H1 (cell line): ENCODE data around the gene SEMA3G. TPM values are rescaled to one million over a fixed set of nuclear protein-coding genes. Genes with fewer than 3 reads are reported as not detected.

ENCODE experiments used
- CTCF ChIA-PET: fragments of 300-600 bp; sonication (Branson Sonifier 250); formaldehyde crosslinking; loops from one replicate; lab custom pipeline; 2021; ENCODE audit not compliant: partially characterized antibody; lab: Charles Lee
- POLR2A ChIA-PET: fragments of 300-600 bp; sonication (Branson Sonifier 250); formaldehyde crosslinking; loops from one replicate; lab custom pipeline; 2021; ENCODE audit warnings: inconsistent platforms; ENCODE audit not compliant: partially characterized antibody; lab: Charles Lee
- DNase-seq, 2 experiments: peaks; one replicate each; pipeline versions ENCODE4 v3.0.0 to v3.0.0-alpha.2; 2010 to 2022; ENCODE audit warnings: low spot score in 2 of 2, low read depth in 1 of 2, mixed read lengths in 1 of 2
- FAIRE-seq: peaks from 2 replicates; lab custom pipeline; 2011; peaks lifted over from hg19 to GRCh38; lab: Jason Lieb, UNC
- H2AFZ ChIP-seq: 2 replicates; pipeline ENCODE4 v1.8.1; 2012; ENCODE audit warnings: low read length, inconsistent platforms
- H2AK5ac ChIP-seq: 2 replicates; pipeline ENCODE4 v1.6.1; 2013; ENCODE audit warnings: low read depth, low read length
- H2BK120ac ChIP-seq: replicated peaks from 2 replicates; pipeline ENCODE3; 2013; ENCODE audit warnings: low read depth, low read length, inconsistent platforms
- H2BK12ac ChIP-seq: 2 replicates; pipeline ENCODE4 v1.6.1; 2013; ENCODE audit warnings: low read depth, low read length
- H2BK15ac ChIP-seq: 2 replicates; pipeline ENCODE4 v1.6.1; 2013; ENCODE audit warnings: low read length
- H2BK20ac ChIP-seq: 2 replicates; pipeline ENCODE4 v1.6.1; 2013; ENCODE audit warnings: low read length
- H2BK5ac ChIP-seq: 2 replicates; pipeline ENCODE4 v1.6.1; 2013; ENCODE audit warnings: low read depth, low read length
- H3K14ac ChIP-seq: 2 replicates; pipeline ENCODE4 v1.6.1; 2013; ENCODE audit warnings: inconsistent platforms; ENCODE audit not compliant: insufficient read length
- H3K18ac ChIP-seq: 2 replicates; pipeline ENCODE4 v1.6.1; 2013; ENCODE audit warnings: low read length; ENCODE audit errors: extremely low read depth
- H3K23ac ChIP-seq: 2 replicates; pipeline ENCODE4 v1.6.1; 2013; ENCODE audit warnings: inconsistent platforms; ENCODE audit not compliant: insufficient read length
- H3K23me2 ChIP-seq: 2 replicates; pipeline ENCODE4 v1.6.1; 2013; ENCODE audit warnings: low read depth, low read length
- H3K27ac ChIP-seq: 2 replicates; pipeline ENCODE4 v1.6.1; 2011; ENCODE audit warnings: low read depth, low read length, inconsistent platforms
- H3K27me3 ChIP-seq, 4 experiments: replicated peaks in 1 of 4; 1 replicate in 1 of 4; 2 replicates in 3 of 4; pipeline versions ENCODE4 v1.6.1 to v1.8.1; 2011 to 2013; ENCODE audit warnings: low read length in 3 of 4, mild to moderate bottlenecking in 3 of 4, inconsistent platforms in 2 of 4, mixed read lengths in 2 of 4, moderate library complexity in 1 of 4; ENCODE audit not compliant: control insufficient read depth in 3 of 4, insufficient read depth in 3 of 4; ENCODE audit errors: extremely low read depth in 1 of 4
- H3K36me3 ChIP-seq, 4 experiments: 2 replicates each; pipeline versions ENCODE4 v1.6.1 to v1.8.1; 2011 to 2013; ENCODE audit warnings: mild to moderate bottlenecking in 4 of 4, low read length in 3 of 4, moderate library complexity in 2 of 4, control low read depth in 1 of 4, inconsistent platforms in 1 of 4; ENCODE audit not compliant: insufficient read depth in 4 of 4, control insufficient read depth in 2 of 4
- H3K4ac ChIP-seq: replicated peaks from 2 replicates; pipeline ENCODE3; 2013; ENCODE audit warnings: low read length, low read depth, mixed read lengths, inconsistent platforms; ENCODE audit not compliant: insufficient read length
- H3K4me1 ChIP-seq, 4 experiments: replicated peaks in 1 of 4; 1 replicate in 1 of 4; 2 replicates in 3 of 4; pipeline versions ENCODE4 v1.6.1 to v1.8.1; 2011 to 2013; ENCODE audit warnings: low read length in 3 of 4, inconsistent platforms in 2 of 4, mixed read lengths in 1 of 4; ENCODE audit not compliant: insufficient read depth in 4 of 4, control insufficient read depth in 3 of 4
- H3K4me2 ChIP-seq, 2 experiments: 2 replicates each; pipeline versions ENCODE4 v1.6.1 to v1.8.1; 2011 to 2013; ENCODE audit warnings: low read depth in 2 of 2, low read length in 2 of 2, control low read depth in 1 of 2, inconsistent platforms in 1 of 2, mild to moderate bottlenecking in 1 of 2; ENCODE audit not compliant: insufficient read depth in 1 of 2
- H3K4me3 ChIP-seq, 4 experiments: fragments of 200-600, 300-600 bp in 1 of 4; sonication (generic), shearing (Covaris generic), sonication (Bioruptor Twin) in 1 of 4; 2 replicates each; pipeline versions ENCODE4 v1.5.1 to v1.8.1; 2011 to 2016; ENCODE audit warnings: low read length in 4 of 4, low read depth in 3 of 4, control low read depth in 2 of 4, inconsistent platforms in 2 of 4, mild to moderate bottlenecking in 2 of 4, mixed read lengths in 1 of 4, moderate library complexity in 1 of 4; ENCODE audit not compliant: insufficient read depth in 2 of 4; ENCODE audit errors: extremely low read depth in 1 of 4
- H3K56ac ChIP-seq: replicated peaks from 2 replicates; pipeline ENCODE3; 2013; ENCODE audit warnings: low read depth, mild to moderate bottlenecking, mixed read lengths, low read length, inconsistent platforms; ENCODE audit not compliant: insufficient read length
- H3K79me1 ChIP-seq: 2 replicates; pipeline ENCODE4 v1.6.1; 2013; ENCODE audit warnings: low read depth, low read length, control low read depth
- H3K79me2 ChIP-seq, 2 experiments: 2 replicates each; pipeline versions ENCODE4 v1.6.1 to v1.8.1; 2012 to 2013; ENCODE audit warnings: low read length in 2 of 2, mild to moderate bottlenecking in 2 of 2, inconsistent platforms in 1 of 2; ENCODE audit not compliant: insufficient read depth in 2 of 2, control insufficient read depth in 1 of 2
- H3K9ac ChIP-seq, 4 experiments: replicated peaks in 1 of 4; 1 replicate in 1 of 4; 2 replicates in 3 of 4; pipeline versions ENCODE4 v1.6.1 to v1.8.1; 2011 to 2013; ENCODE audit warnings: low read depth in 3 of 4, low read length in 3 of 4, control low read depth in 2 of 4, mild to moderate bottlenecking in 2 of 4, moderate library complexity in 2 of 4, inconsistent platforms in 1 of 4; ENCODE audit errors: extremely low read depth in 1 of 4
- H3K9me3 ChIP-seq, 2 experiments: 2 replicates each; pipeline versions ENCODE4 v1.6.1 to v1.8.1; 2012 to 2013; ENCODE audit warnings: mild to moderate bottlenecking in 2 of 2, moderate library complexity in 2 of 2, control low read depth in 1 of 2, inconsistent platforms in 1 of 2, low read depth in 1 of 2, low read length in 1 of 2, mixed read lengths in 1 of 2; ENCODE audit not compliant: insufficient read depth in 2 of 2
- H4K20me1 ChIP-seq, 2 experiments: replicated peaks in 1 of 2; 2 replicates each; pipeline versions ENCODE3 to v1.8.1; 2011 to 2013; ENCODE audit warnings: inconsistent platforms in 2 of 2, low read length in 2 of 2, mild to moderate bottlenecking in 1 of 2; ENCODE audit not compliant: insufficient read depth in 2 of 2, control insufficient read depth in 1 of 2
- H4K5ac ChIP-seq: 2 replicates; pipeline ENCODE4 v1.6.1; 2013; ENCODE audit warnings: low read length, low read depth, mixed read lengths, inconsistent platforms; ENCODE audit not compliant: insufficient read length
- H4K8ac ChIP-seq: 2 replicates; pipeline ENCODE4 v1.8.0; 2013; ENCODE audit warnings: mild to moderate bottlenecking, moderate library complexity, low read length, inconsistent platforms; ENCODE audit not compliant: insufficient read depth; ENCODE audit errors: extremely low read depth
- H4K91ac ChIP-seq: replicated peaks from 2 replicates; pipeline ENCODE3; 2013; ENCODE audit warnings: low read length, mixed read lengths, inconsistent platforms; ENCODE audit not compliant: insufficient read length
- ASH2L ChIP-seq: fragments of 200-600, 300-600 bp; sonication (generic); IDR thresholded peaks from one replicate; pipeline ENCODE4 v1.7.1; 2017; ENCODE audit warnings: low read length
- BCL11A ChIP-seq, 2 experiments: IDR thresholded peaks; one replicate each; pipeline ENCODE4 v1.6.1; 2011; ENCODE audit warnings: low read depth in 2 of 2, low read length in 2 of 2, mild to moderate bottlenecking in 2 of 2
- CHD1 ChIP-seq: IDR thresholded peaks from 2 replicates; pipeline ENCODE4 v1.6.1; 2012; ENCODE audit warnings: low read depth, low read length, improper control_type of control experiment
- JUND ChIP-seq: IDR thresholded peaks from 2 replicates; pipeline ENCODE4 v1.6.1; 2011; ENCODE audit warnings: mild to moderate bottlenecking, improper control_type of control experiment, low read length
- KDM1A ChIP-seq: fragments of 200-600, 300-600 bp; sonication (generic); IDR thresholded peaks from 2 replicates; pipeline ENCODE4 v1.7.1; 2016; ENCODE audit warnings: mild to moderate bottlenecking, low read length, borderline replicate concordance
- NANOG ChIP-seq: IDR thresholded peaks from 2 replicates; pipeline ENCODE4 v1.6.1; 2011; ENCODE audit warnings: low read length, low read depth, mild to moderate bottlenecking, inconsistent platforms; ENCODE audit not compliant: insufficient read depth, poor library complexity, severe bottlenecking
- NRF1 ChIP-seq: IDR thresholded peaks from 2 replicates; pipeline ENCODE4 v1.6.1; 2011; ENCODE audit warnings: mild to moderate bottlenecking, low read depth, low read length, improper control_type of control experiment
- TAF1 ChIP-seq: IDR thresholded peaks from 2 replicates; pipeline ENCODE4 v1.6.1; 2011; ENCODE audit warnings: mild to moderate bottlenecking, low read depth, low read length
- YY1 ChIP-seq: IDR thresholded peaks from 2 replicates; pipeline ENCODE4 v1.6.1; 2011; ENCODE audit warnings: low read depth, mild to moderate bottlenecking, low read length
- WGBS, 2 experiments: shearing (Covaris generic) in 1 of 2; methylation state at CpG; one replicate each; pipeline versions ENCODE4 v1.1.6 to v1.1.7; 2013 to 2015; ENCODE audit warnings: low lambda C conversion rate in 2 of 2, mixed read lengths in 2 of 2, inconsistent platforms in 1 of 2, low coverage in 1 of 2, missing lambda C conversion rate in 1 of 2; ENCODE audit not compliant: insufficient replicate concordance in 2 of 2, insufficient coverage in 1 of 2, insufficient read length in 1 of 2; ENCODE audit errors: extremely low coverage in 1 of 2, missing lambda C conversion rate in 1 of 2; 5-methylcytosine and 5-hydroxymethylcytosine counted together
- polyA plus RNA-seq, 7 experiments: library from polyadenylated mRNA; depleted of rRNA in 3 of 7; stranded (reverse) in 5 of 7; unstranded in 2 of 7; fragments of >200 nt in 5 of 7; fragments of 200-250 nt in 2 of 7; gene quantifications; 1 replicate in 5 of 7; 2 replicates in 1 of 7; 4 replicates in 1 of 7; pipeline versions ENCODE4 v1.2.1 to v1.2.3, GENCODE V29; 2011 to 2013; ENCODE audit warnings: missing spikeins in 2 of 7, mixed read lengths in 2 of 7
- total RNA-seq: library from RNA; stranded (reverse); fragmentation: NEBNext Ultra II Directional; extraction: Animal tissue kit (Norgen Biotek cat#: 25700); gene quantifications from 2 replicates; pipeline ENCODE4 v1.2.1, GENCODE V29; 2021

Gene SEMA3G
- total and polyA plus RNA-seq, 2 of the 8 experiments (the other 6 are each of a cell fraction or from before 2014, with no cell fraction given), result 0.95 to 1.5 TPM

DNA sequence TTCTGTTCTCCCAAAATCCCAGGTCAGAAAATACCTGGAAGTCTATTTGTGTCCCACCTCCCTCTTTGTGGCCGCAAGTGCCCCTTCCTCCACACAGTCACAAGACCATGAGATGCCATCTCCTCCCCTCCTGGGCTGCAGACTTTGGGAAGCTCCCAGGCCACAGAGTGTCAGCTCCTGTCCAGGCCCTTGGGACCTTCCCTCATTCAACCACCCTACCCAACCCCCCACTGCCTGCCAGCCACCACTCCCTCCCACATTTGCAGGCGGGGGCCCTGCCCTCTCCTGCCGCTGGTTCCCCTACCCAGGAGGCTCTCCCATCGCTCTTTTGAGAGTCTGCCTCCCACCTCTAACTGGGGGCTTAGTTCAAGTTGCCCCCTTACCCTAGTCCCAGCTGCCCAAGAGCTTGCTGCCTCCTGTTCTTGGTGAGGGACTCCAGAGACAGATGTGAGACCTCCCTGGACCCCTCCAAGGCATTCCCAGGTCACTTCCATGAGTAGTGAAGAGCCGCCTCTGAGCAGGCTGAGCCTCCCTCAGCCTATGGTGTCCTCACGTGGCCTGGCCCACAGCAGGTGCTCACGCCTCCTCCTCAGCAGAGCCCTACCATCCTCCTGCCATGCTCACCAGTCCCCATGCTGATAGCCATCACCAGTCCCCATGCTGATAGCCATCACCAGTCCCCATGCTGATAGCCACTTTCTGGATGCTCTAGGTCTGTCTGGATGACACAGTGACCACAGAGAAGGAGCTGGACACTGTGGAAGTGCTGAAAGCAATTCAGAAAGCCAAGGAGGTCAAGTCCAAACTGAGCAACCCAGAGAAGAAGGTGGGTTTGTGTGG is 34.4 kb upstream of the SEMA3G start:
- no peak overlapping the region for H3K56ac ChIP-seq
- no peaks in the 10 kb centered on the region for H3K79me2 ChIP-seq
- no peak overlapping the region for H3K27ac ChIP-seq
- H3K23me2 ChIP-seq, result no peaks in the 10 kb centered on the region
- no peak overlapping the region for H2BK5ac ChIP-seq
- no peak overlapping the region for H3K4me3 ChIP-seq
- H4K91ac ChIP-seq, result no peak overlapping the region
- H4K5ac ChIP-seq, result no peak overlapping the region
- DNase-seq, result no peak
- no peaks in the 10 kb centered on the region for H3K27me3 ChIP-seq
- no peak overlapping the region for H2BK120ac ChIP-seq
- peaks cover 0 to 15% of the 10 kb centered on the region in 2 experiments for H4K20me1 ChIP-seq
- peaks cover 42 to 69% (median 58%) of the 10 kb centered on the region in 4 experiments for H3K36me3 ChIP-seq
- no peak overlapping the region for H3K4me2 ChIP-seq
- no peak overlapping the region for H3K23ac ChIP-seq
- no peak for TF ChIP-seq ASH2L
- TF ChIP-seq NANOG, result no peak
- no peak for TF ChIP-seq CHD1
- TF ChIP-seq JUND, result no peak
- no peak for TF ChIP-seq KDM1A
- no peak for TF ChIP-seq TAF1
- TF ChIP-seq YY1, result no peak
- TF ChIP-seq NRF1, result no peak
- no peak for TF ChIP-seq BCL11A (IDR thresholded peaks at IDR 0.05; ENCODE audit: low read depth in 2 of 2, low read length in 2 of 2)
- TF ChIP-seq, all 59 proteins: peak for 0
- Histone ChIP-seq H2BK12ac (no peak overlapping the region), H2BK20ac (no peak overlapping the region), H2AFZ (no peak overlapping the region), H3K4me1 (no peaks in the 10 kb centered on the region), H3K79me1 (peaks cover 2% of the 10 kb centered on the region; the same call in 1 of the 2 replicates), H3K4ac (no peak overlapping the region), H4K8ac (no peak overlapping the region), H3K9ac (no peak overlapping the region), H3K18ac (no peak overlapping the region), H3K9me3 (no peaks in the 10 kb centered on the region), H2BK15ac (no peak overlapping the region), H2AK5ac (no peak overlapping the region), H3K14ac (no peak overlapping the region)
- no peak for FAIRE-seq
- CTCF ChIA-PET, result interaction anchor here (0.6 to 1.9 kb wide), 6 partner anchors 10 to 254 kb away, joined by 3 to 13 read pairs (median 3); no protein-coding TSS in a partner anchor
- WGBS, 2 experiments, result 84% methylated on average over 7 of the region's 7 CpGs; no CpG with 5 or more reads in 1 of the 2 experiments
- POLR2A ChIA-PET, result interaction anchor here (0.6 to 1.2 kb wide), 2 partner anchors 10 to 19 kb away, joined by 3 to 5 read pairs; no protein-coding TSS in a partner anchor
